Esophagus squamous epithelium (tissue), 5 donors: ENCODE measurements around the gene AOPEP. TPM values are rescaled to one million over a fixed set of nuclear protein-coding genes. Genes with fewer than 3 reads are reported as not detected.

ENCODE experiments used
- DNase-seq: peaks from one replicate; lab custom pipeline; 2025; lab: John Stamatoyannopoulos, UW
- H3K27ac ChIP-seq, 4 donors: fragments of 200-600 bp; sonication (generic); one replicate each; pipeline ENCODE4 v1.5.1; 2016 to 2019; ENCODE audit warnings: mild to moderate bottlenecking in 1 of 4
- H3K27me3 ChIP-seq, 4 donors: fragments of 200-600 bp; sonication (generic); 1 replicate in 3 of 4; 2 replicates in 1 of 4; pipeline versions ENCODE4 v1.5.1 to v1.6.0; 2017 to 2021; ENCODE audit warnings: antibody characterized with exemption in 1 of 4
- H3K36me3 ChIP-seq, 3 donors: fragments of 200-600 bp; sonication (generic); one replicate each; pipeline ENCODE4 v1.5.1; 2016 to 2019
- H3K4me1 ChIP-seq, 3 donors: fragments of 200-600 bp; sonication (generic); one replicate each; pipeline ENCODE4 v1.5.1; 2017 to 2019
- H3K4me3 ChIP-seq, 4 donors: fragments of 200-600 bp; sonication (generic); 1 replicate in 3 of 4; 2 replicates in 1 of 4; pipeline ENCODE4 v1.5.1; 2016 to 2019; ENCODE audit warnings: mild to moderate bottlenecking in 2 of 4, moderate library complexity in 1 of 4
- H3K9me3 ChIP-seq, 3 donors: fragments of 200-600 bp; sonication (generic); one replicate each; pipeline ENCODE4 v1.5.1; 2016 to 2019
- CTCF ChIP-seq, 6 experiments: fragments of 450-650 bp in 4 of 6; fragments of 200-600 bp in 2 of 6; sonication (generic) in 2 of 6; IDR thresholded peaks; one replicate each; pipeline ENCODE4 v1.5.1; 2016 to 2019; ENCODE audit warnings: antibody characterized with exemption in 6 of 6, mild to moderate bottlenecking in 4 of 6, moderate library complexity in 4 of 6
- POLR2A ChIP-seq, 4 donors: fragments of 450-650 bp; IDR thresholded peaks; one replicate each; pipeline ENCODE4 v1.6.1; 2017; ENCODE audit warnings: antibody characterized with exemption in 4 of 4, mild to moderate bottlenecking in 4 of 4, moderate library complexity in 3 of 4
- WGBS, 2 donors: methylation state at CpG; one replicate each; pipeline ENCODE4 v1.1.5; 2018; 5-methylcytosine and 5-hydroxymethylcytosine counted together
- intact Hi-C: fragments of 100-400 bp; cut with DNase I; formaldehyde crosslinking; loops from one replicate; pipeline ENCODE4 v1.15.0; 2022
- total RNA-seq, 4 donors: library from RNA; depleted of rRNA; stranded (reverse); fragments of >200 nt; gene quantifications; one replicate each; pipeline ENCODE4 v1.1.0, GENCODE V29; 2016
- donor health status: DM: yes; HTN: yes; CAD: no.

The AOPEP gene
- total RNA-seq, 4 donors from 2014 or later: 101 to 300 (median 115) TPM

- no peak for TF ChIP-seq POLR2A (IDR thresholded peaks at IDR 0.05)
- TF ChIP-seq CTCF (IDR thresholded peaks at IDR 0.05): no peak
- WGBS, 2 donors: 42 to 49% methylated on average over 3 to 4 of the region's 5 CpGs
- Histone ChIP-seq H3K4me3 (peak overlapping the region in 1 of 4 donors; percentile 30), H3K9me3 (no peaks in the 10 kb centered on the region), H3K27ac (peak overlapping the region; percentile 75 to 99 (median 88)), H3K4me1 (peaks cover 35 to 100% (median 75%) of the 10 kb centered on the region in 3 donors), H3K36me3 (peaks cover 0 to 26% (median 0%) of the 10 kb centered on the region in 3 donors), H3K27me3 (no peaks in the 10 kb centered on the region)
- intact Hi-C loops: no loop called here
- no peak for DNase-seq
These were observed 305.4 kb downstream of the AOPEP start for GRCh38 chr9:95031711-95032461.

- Histone ChIP-seq H3K4me1 (peaks cover 42 to 100% (median 74%) of the 10 kb centered on the region in 3 donors), H3K27ac (peak overlapping the region; percentile 75 to 99 (median 88)), H3K36me3 (peaks cover 0 to 32% (median 0%) of the 10 kb centered on the region in 3 donors), H3K27me3 (no peaks in the 10 kb centered on the region), H3K4me3 (peak overlapping the region in 1 of 4 donors; percentile 30), H3K9me3 (no peaks in the 10 kb centered on the region)
- TF ChIP-seq POLR2A (IDR thresholded peaks at IDR 0.05) (no peak), CTCF (IDR thresholded peaks at IDR 0.05) (no peak)
- 18 to 26% methylated on average over 9 of the region's 9 CpGs for WGBS, 2 donors
- DNase-seq: no peak
- intact Hi-C loops: no loop called here
These were observed 306.3 kb downstream of the AOPEP start for GRCh38 chr9:95032580-95033341.

GRCh38 chr9:95035846-95036245, 309.3 kb downstream of the AOPEP start:
- 27 to 38% methylated on average over 3 of the region's 3 CpGs for WGBS, 2 donors
- H3K4me3 ChIP-seq: no peak overlapping the region
- peak overlapping the region in 3 of 4 donors; percentile 10 to 97 (median 41) for H3K27ac ChIP-seq
- TF ChIP-seq CTCF (IDR thresholded peaks at IDR 0.05) (no peak), POLR2A (IDR thresholded peaks at IDR 0.05) (no peak)
- intact Hi-C loops: no loop called here
- DNase-seq: no peak
- H3K4me1 ChIP-seq: peaks cover 32 to 100% (median 78%) of the 10 kb centered on the region in 3 donors
- H3K27me3 ChIP-seq: no peaks in the 10 kb centered on the region
- H3K36me3 ChIP-seq: peaks cover 0 to 29% (median 4%) of the 10 kb centered on the region in 3 donors
- H3K9me3 ChIP-seq: no peaks in the 10 kb centered on the region

GRCh38 chr9:95036676-95037075, 310.2 kb downstream of the AOPEP start:
- Histone ChIP-seq H3K9me3 (no peaks in the 10 kb centered on the region), H3K36me3 (peaks cover 0 to 29% (median 4%) of the 10 kb centered on the region in 3 donors), H3K4me3 (no peak overlapping the region), H3K27ac (peak overlapping the region in 3 of 4 donors; percentile 79 to 97 (median 82)), H3K27me3 (no peaks in the 10 kb centered on the region), H3K4me1 (peaks cover 29 to 100% (median 73%) of the 10 kb centered on the region in 3 donors)
- intact Hi-C loops: no loop called here
- 42 to 52% methylated on average over 2 of the region's 2 CpGs for WGBS, 2 donors
- TF ChIP-seq CTCF (IDR thresholded peaks at IDR 0.05) (no peak), POLR2A (IDR thresholded peaks at IDR 0.05) (no peak)
- no peak for DNase-seq
